ENCODE data around the gene MARS1. TPM values are rescaled to one million over a fixed set of nuclear protein-coding genes. Genes with fewer than 3 reads are reported as not detected.
"Not testable (repeated sequence)": the region's sequence is repeated elsewhere in the genome, so short reads cannot be mapped to it uniquely, and the experiment has no call there.

MARS1 gene
- total RNA-seq, 1 donor from 2014 or later: 73.1 TPM

GRCh38 chr12:57512665-57513064, 24.8 kb downstream of the MARS1 start:
- intact Hi-C loops (cut with micrococcal nuclease): no loop called here
- H3K27me3 ChIP-seq (ENCODE audit: low read depth): no peaks in the 10 kb centered on the region
- no peaks in the 10 kb centered on the region for H3K9me3 ChIP-seq (replicated peaks)
- H3K4me1 ChIP-seq: peaks cover 22% of the 10 kb centered on the region
- peaks cover 84% of the 10 kb centered on the region for H3K36me3 ChIP-seq
- TF ChIP-seq CTCF (IDR thresholded peaks at IDR 0.05; ENCODE audit: borderline replicate concordance): no peak
- no peak for DNase-seq
- no peak overlapping the region for H3K4me3 ChIP-seq
- no peak overlapping the region for H3K27ac ChIP-seq (replicated peaks)

GRCh38 chr12:57513266-57513665, 25.4 kb downstream of the MARS1 start:
- H3K4me1 ChIP-seq: peaks cover 28% of the 10 kb centered on the region
- no peak for DNase-seq
- H3K27ac ChIP-seq (replicated peaks): no peak overlapping the region
- no peaks in the 10 kb centered on the region for H3K9me3 ChIP-seq (replicated peaks)
- no peak overlapping the region for H3K4me3 ChIP-seq
- H3K27me3 ChIP-seq (ENCODE audit: low read depth): no peaks in the 10 kb centered on the region
- no peak for TF ChIP-seq CTCF (IDR thresholded peaks at IDR 0.05; ENCODE audit: borderline replicate concordance)
- peaks cover 88% of the 10 kb centered on the region for H3K36me3 ChIP-seq
- intact Hi-C loops (cut with micrococcal nuclease): no loop called here

GRCh38 chr12:57513677-57514076, 25.8 kb downstream of the MARS1 start:
- peaks cover 88% of the 10 kb centered on the region for H3K36me3 ChIP-seq
- intact Hi-C loops (cut with micrococcal nuclease); H3K9me3 ChIP-seq (replicated peaks); DNase-seq; H3K27ac ChIP-seq (replicated peaks); H3K4me3 ChIP-seq; H3K27me3 ChIP-seq (ENCODE audit: low read depth): not testable (repeated sequence)
- peaks cover 32% of the 10 kb centered on the region for H3K4me1 ChIP-seq

GRCh38 chr12:57514246-57514645, 26.4 kb downstream of the MARS1 start:
- H3K4me3 ChIP-seq; intact Hi-C loops (cut with micrococcal nuclease); DNase-seq; H3K27ac ChIP-seq (replicated peaks); H3K9me3 ChIP-seq (replicated peaks); H3K27me3 ChIP-seq (ENCODE audit: low read depth): not testable (repeated sequence)
- Histone ChIP-seq H3K36me3 (peaks cover 86% of the 10 kb centered on the region), H3K4me1 (peaks cover 38% of the 10 kb centered on the region)

GRCh38 chr12:57514720-57515407, 27.0 kb downstream of the MARS1 start:
- Histone ChIP-seq H3K4me3 (no peak overlapping the region), H3K27me3 (ENCODE audit: low read depth) (no peaks in the 10 kb centered on the region), H3K36me3 (peaks cover 80% of the 10 kb centered on the region), H3K27ac (replicated peaks) (peak overlapping the region; percentile 20), H3K9me3 (replicated peaks) (no peaks in the 10 kb centered on the region), H3K4me1 (peaks cover 44% of the 10 kb centered on the region)
- DNase-seq: no peak
- TF ChIP-seq CTCF (IDR thresholded peaks at IDR 0.05; ENCODE audit: borderline replicate concordance): no peak
- intact Hi-C loops (cut with micrococcal nuclease): no loop called here

GRCh38 chr12:57515408-57515933, 27.6 kb downstream of the MARS1 start:
- no peaks in the 10 kb centered on the region for H3K27me3 ChIP-seq (ENCODE audit: low read depth)
- H3K4me1 ChIP-seq: peaks cover 48% of the 10 kb centered on the region
- H3K4me3 ChIP-seq: no peak overlapping the region
- intact Hi-C loops (cut with micrococcal nuclease): no loop called here
- H3K36me3 ChIP-seq: peaks cover 74% of the 10 kb centered on the region
- no peak for TF ChIP-seq CTCF (IDR thresholded peaks at IDR 0.05; ENCODE audit: borderline replicate concordance)
- DNase-seq: no peak
- H3K27ac ChIP-seq (replicated peaks): peak overlapping the region; percentile 20
- no peaks in the 10 kb centered on the region for H3K9me3 ChIP-seq (replicated peaks)

All from left ventricle myocardium inferior (tissue), 1 donor.